GM21360 (cell line): ENCODE data around the gene ANAPC15.

Experiments
- ATAC-seq: cut with Tn5 transposase; IDR thresholded peaks from one replicate; pipeline ENCODE4 v1.9.1; 2021; ENCODE audit warnings: mild to moderate bottlenecking, moderate library complexity; ENCODE audit not compliant: unreplicated experiment

ANAPC15 gene

DNA sequence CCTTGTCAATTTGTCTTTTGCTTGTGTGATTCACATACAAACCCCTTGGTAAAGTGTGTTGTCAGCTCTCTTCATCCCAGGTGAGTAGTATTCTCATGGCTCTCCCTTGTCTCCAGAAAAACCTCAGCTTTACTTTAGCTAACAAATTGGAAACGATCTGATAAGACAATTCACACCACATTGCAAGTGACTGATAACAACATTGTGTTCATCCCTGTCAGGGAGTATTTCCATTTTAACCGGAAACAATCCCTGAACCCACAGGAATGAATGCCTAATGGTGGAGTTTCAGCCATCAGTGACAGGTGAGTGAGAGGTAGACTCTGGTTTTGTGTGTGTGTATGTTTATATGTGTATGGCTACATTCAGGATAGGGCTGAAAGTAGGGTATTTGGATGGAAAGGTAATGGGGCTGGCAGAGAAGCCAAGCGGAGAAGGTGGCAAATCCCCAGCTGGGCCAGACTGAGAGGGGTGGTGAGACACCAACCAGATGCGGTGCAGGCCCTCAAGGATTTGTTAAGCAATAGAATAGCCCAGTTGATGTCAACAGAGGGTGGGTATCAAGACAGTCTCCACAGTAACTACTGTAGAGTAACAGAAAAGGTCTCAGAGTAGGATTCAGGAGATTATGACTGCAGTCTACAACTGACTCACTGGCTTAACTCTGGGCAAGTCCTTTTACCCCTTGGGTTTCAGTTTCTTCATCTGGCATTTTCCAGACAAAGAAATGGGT, 24.3 kb downstream of the ANAPC15 start:
- no peak for ATAC-seq

DNA sequence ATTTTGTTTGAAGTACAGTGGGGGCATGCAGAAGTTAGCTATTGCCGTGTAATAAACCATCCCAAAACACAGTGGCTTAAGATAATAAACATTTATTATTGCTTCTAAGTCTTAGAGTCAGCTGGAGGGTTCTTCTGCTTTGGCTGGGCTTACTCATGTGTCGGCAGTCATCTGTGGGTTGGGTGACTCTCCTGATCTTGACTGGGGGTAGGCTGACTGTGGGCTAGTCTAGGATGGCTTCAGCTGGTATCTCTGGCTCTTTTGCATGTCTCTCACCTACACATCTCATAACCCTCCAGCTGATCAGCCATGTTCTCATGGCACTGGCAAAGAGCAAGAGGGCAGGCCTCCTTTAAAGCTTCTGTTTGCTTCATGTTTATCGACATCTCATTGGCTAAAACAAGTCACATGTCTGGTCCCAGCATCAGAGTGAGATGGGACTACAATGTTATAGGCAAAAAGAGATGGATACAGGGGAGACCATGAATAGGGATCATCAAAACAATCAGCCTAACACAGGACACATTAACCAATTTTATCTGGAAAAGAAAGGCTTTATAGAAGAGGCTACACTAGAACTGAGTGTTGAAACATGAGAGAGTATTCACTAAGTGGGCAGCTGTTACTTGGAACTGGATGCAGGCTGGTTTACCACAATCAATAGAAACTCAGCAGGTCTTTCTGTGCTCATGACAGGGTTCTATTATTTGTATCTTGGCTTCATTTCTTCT, 26.7 kb downstream of the ANAPC15 start:
- ATAC-seq, result no peak

DNA sequence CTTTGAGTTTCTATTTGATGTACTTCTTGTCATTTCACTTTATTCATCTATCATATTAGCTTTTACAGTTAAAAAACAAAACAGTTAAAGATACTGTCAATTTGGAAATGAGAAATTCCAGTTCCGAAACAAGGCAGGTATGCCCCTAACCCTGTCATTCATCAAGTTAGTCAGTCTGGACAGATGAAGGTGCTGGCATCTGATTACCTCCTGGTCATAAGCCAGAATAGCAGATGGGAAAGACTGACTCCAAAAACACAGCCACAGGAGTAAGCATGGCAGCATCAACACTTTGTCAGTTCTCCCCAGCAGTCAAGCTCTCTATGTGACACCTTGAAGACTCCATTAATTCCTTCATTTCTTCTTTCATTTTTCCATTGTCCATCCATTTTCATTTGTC, 27.5 kb downstream of the ANAPC15 start:
- no peak for ATAC-seq

- no peak for ATAC-seq
Observed at GRCh38 chr11:72084076-72084475, 28.4 kb downstream of the ANAPC15 start.

- no peak for ATAC-seq
Observed at GRCh38 chr11:72083414-72083813, 29.1 kb downstream of the ANAPC15 start.

DNA sequence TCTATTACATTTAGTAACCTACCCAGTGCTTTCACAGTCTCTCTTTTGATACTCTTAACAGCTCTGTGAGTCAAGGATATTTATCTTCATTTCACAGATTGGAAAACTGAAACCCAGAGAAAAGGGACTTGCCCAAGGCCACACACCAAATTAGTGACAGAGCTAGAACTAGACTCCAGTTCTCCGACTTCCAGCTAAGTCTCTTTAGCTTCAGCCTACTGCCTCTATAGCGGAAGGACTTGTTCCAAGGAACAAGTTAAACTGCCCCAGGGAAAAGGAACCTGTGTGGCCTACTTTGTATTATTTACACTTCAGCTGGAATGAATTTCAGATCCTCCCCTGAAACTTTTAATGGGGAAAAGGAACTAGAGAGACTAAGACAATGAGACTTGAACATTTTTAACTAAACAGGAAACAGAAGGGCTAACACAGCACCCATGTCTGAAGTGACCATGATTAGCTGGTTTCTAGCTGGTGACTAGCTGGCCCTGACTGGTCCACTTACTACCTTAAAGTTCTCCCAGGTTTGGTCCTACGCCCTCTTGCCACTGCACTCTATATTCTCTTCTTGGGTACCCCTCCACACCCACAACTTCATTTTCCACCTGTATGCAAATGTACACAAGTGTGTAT, 30.6 kb downstream of the ANAPC15 start:
- ATAC-seq, result no peak

DNA sequence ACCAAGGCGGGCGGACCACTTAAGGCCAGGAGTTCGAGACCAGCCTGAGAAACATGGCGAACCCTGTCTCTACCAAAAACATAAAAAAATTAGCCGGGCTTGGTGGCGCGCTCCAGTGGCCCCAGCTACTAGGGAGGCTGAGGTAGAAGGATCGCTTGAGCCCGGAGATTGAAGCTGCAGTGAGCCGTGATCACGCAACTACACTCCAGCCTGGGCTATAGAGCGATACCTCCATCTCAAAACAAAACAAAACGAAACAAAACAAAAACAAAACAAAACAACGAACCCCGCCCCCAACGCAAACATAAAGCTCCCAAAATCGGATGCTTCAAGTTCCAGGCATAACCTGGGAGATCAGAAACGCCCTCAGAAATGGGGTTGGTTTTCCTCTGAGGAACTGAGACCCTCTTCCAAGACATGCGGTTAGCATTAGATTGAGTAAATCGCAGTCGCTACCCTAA, 31.3 kb downstream of the ANAPC15 start:
- no peak for ATAC-seq

GRCh38 chr11:72080326-72081183, 31.9 kb downstream of the ANAPC15 start, which contains the start of the genes LRRC51 and NUMA1:
Gene LRRC51, plus strand, starts transcription at chr11:72080850. Its CDS starts 8,234 bp downstream, at chr11:72089084.
Gene NUMA1, minus strand, starts transcription at chr11:72080542. Its CDS starts 44,599 bp downstream, at chr11:72035943.
- peak; percentile 95 for ATAC-seq

DNA sequence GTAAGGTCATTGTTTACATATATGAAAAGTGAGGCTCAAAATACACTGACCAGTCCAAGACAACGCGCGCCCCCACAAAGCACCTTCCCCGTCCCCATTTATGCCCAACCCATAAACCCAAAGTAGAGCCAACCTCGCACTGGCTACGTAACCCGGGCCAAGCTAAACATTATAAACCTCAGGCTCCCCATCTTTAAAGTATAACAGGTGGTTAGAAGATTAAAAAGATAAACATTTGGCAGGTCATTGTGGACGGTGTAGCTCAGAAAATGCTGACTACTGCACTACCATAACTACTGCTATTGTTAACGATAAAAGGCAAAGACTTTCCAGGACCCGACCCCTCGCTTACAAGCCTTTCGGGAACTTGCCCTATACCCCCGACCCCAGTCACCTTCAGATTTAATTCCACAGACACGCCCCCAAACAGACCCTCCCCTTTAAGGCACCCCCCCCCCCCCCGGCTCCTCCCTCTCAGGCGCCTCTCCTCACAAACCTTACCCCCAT, 32.6 kb downstream of the ANAPC15 start:
- no peak for ATAC-seq

- no peak for ATAC-seq
Observed at GRCh38 chr11:72078477-72078876, 34.0 kb downstream of the ANAPC15 start.

GRCh38 chr11:72075756-72076155, 36.7 kb downstream of the ANAPC15 start:
- no peak for ATAC-seq

- ATAC-seq, result no peak
Observed at GRCh38 chr11:72075109-72075508, 37.4 kb downstream of the ANAPC15 start.

GRCh38 chr11:72072348-72072747, 40.1 kb downstream of the ANAPC15 start:
- no peak for ATAC-seq

- ATAC-seq, result no peak
Observed at GRCh38 chr11:72070491-72070890, 42.0 kb downstream of the ANAPC15 start.

DNA sequence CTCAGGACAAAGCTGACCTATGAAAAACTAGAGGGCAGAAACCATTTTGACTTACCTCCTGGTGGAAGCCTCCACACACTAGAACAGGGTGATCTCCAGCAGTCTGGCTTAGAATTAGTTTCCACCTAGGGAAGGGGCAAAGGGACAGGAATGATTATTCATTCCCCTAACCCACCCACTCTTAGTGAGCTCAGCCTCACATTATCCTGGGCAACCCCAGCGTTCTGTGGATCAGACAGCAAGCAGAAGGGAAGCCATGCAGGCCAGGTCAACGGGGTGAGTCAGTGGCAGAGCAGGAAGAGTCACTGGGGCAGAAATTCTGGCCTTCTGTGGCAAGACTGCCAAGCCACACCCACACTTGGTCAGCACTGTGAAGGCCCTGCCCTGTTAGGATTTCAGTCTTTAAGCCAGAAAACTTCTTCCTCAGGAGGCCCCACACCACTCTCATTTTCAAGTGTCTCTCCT, 42.7 kb downstream of the ANAPC15 start:
- peak; percentile 62 for ATAC-seq

DNA sequence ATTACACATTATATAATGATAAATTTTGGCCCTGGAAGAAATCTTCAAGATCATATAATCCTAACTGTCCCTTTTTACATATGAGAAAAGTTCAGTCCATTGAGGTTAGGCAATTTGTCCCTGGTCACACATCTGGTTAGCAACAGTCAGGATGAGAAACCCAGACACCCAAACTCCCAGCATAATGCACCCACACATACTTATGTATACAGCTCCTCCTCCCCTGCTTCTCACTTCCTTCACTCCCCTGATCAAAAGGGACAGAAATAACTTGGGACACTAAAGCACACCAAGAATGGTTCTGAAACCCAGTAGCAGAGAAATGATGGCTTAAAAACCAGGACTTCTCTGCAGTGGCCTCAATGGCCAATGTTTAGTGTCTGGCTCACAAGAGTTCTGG, 43.3 kb downstream of the ANAPC15 start:
- no peak for ATAC-seq

GRCh38 chr11:72067676-72068075, 44.8 kb downstream of the ANAPC15 start:
- ATAC-seq, result no peak

GRCh38 chr11:72067266-72067665, 45.2 kb downstream of the ANAPC15 start:
- ATAC-seq, result no peak

DNA sequence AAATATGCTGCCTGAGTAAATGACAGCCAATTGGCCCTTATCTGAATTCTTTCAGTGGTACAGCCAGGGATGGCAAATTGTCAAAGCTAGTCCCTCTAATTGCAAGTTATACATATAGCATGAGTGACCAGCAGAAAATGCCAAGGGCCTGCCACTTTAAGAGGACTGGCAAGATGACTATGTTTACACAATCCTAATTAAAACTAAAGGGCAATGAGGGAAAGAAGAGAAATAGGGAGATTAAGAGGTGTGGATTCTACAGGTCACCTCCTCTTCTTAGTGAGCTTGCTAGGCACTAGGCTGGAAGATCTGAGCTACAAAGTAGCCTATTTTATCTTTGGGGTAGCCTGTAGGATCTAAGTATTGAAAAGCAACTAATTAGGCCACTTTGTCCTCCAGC, 45.6 kb downstream of the ANAPC15 start:
- no peak for ATAC-seq

GRCh38 chr11:72061739-72062396, 50.6 kb downstream of the ANAPC15 start:
- no peak for ATAC-seq
